Body of pancreas (tissue), 4 donors: ENCODE measurements around the gene VWA8.

Experiments
- CTCF ChIP-seq, 7 experiments: fragments of 450-650 bp in 4 of 7; fragments of 200-600 bp in 3 of 7; sonication (generic) in 3 of 7; IDR thresholded peaks; one replicate each; pipeline ENCODE4 v1.5.1; 2016 to 2019; ENCODE audit warnings: antibody characterized with exemption in 7 of 7
- POLR2A ChIP-seq, 3 donors: fragments of 450-650 bp; IDR thresholded peaks; one replicate each; pipeline ENCODE4 v1.6.1; 2016; ENCODE audit warnings: antibody characterized with exemption in 3 of 3, mild to moderate bottlenecking in 2 of 3

- TF ChIP-seq CTCF (IDR thresholded peaks at IDR 0.05) (no peak), POLR2A (IDR thresholded peaks at IDR 0.05) (no peak)
These were observed 302.8 kb downstream of the VWA8 start for GRCh38 chr13:41658057-41658661.
